Activated T-helper 17 cell treated with anti-CD3 and anti-CD28 coated beads, Interleukin-2, amount 50 U/mL, for 72 hours (primary cell): ENCODE data around the gene IMPDH2. TPM values are rescaled to one million over a fixed set of nuclear protein-coding genes. Genes with fewer than 3 reads are reported as not detected.
A peak's percentile ranks its signal among the peaks of the same experiment; 100 is the strongest.

Source experiments
- ATAC-seq: fragments of 150-1000 bp; cut with Tn5 transposase; replicated peaks from 2 replicates; pipeline ENCODE4 v1.10.0; 2021; ENCODE audit warnings: mild to moderate bottlenecking, moderate library complexity
- H3K27ac Mint-ChIP-seq: one replicate; pipeline ENCODE4 v1.8.0; 2022; ENCODE audit warnings: mixed read lengths
- H3K27me3 Mint-ChIP-seq: one replicate; pipeline ENCODE4 v1.8.0; 2022; ENCODE audit warnings: mixed read lengths
- H3K36me3 Mint-ChIP-seq: one replicate; pipeline ENCODE4 v1.8.0; 2022; ENCODE audit warnings: low read depth, mild to moderate bottlenecking, mixed read lengths
- H3K4me1 Mint-ChIP-seq: one replicate; pipeline ENCODE4 v1.8.0; 2022; ENCODE audit warnings: mixed read lengths
- H3K4me3 Mint-ChIP-seq: one replicate; pipeline ENCODE4 v1.8.0; 2022; ENCODE audit warnings: mild to moderate bottlenecking, mixed read lengths
- H3K9me3 Mint-ChIP-seq: one replicate; pipeline ENCODE4 v1.8.0; 2022; ENCODE audit warnings: mixed read lengths
- total RNA-seq, 2 donors: library from RNA; stranded (reverse); gene quantifications; one replicate each; pipeline ENCODE4 v1.2.3, GENCODE V29; 2022

The IMPDH2 gene
- total RNA-seq, 2 donors from 2014 or later, result 460 to 479 TPM

DNA sequence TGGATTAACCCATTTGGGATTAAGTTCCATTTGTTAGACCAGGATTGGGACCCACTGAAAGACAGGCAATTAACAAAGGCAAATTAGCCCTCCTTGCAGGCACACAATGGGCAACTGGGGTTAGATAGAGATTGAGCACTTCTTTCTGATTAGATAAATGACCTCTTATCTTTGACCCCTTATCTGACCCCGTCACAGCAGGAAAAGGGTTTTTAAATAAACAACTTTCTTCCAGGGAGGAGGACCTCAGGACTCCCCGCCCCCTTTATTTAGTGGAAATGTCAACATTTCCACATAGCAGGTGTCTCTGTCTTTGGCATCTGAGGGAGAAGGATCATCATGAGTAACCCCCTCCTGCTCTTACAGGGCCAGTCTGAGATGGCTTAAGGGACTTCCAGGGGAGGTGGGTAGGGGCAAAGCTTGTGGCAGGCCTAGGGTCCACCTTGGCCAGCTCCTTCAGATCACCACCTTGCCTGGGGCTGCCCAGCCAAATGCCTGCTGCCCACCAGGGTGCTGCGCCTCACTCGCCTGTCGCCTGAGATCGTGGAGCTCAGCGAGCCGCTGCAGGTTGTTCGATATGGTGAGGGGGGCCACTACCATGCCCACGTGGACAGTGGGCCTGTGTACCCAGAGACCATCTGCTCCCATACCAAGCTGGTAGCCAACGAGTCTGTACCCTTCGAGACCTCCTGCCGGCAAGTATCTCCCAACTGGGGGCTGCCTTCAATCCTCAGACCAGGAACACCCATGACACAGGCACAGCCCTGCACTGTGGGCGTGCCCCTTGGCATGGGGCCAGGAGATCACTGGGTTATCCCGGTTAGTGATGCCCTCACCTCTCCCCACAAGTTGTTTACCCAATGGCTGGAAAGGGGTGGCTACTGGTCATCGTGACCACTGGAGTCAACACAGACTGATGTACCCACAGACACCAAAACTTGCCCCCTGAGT, 24.6 kb downstream of the IMPDH2 start:
- H3K27ac Mint-ChIP-seq, result no peak overlapping the region
- peaks cover 27% of the 10 kb centered on the region for H3K36me3 Mint-ChIP-seq
- no peak for ATAC-seq

DNA sequence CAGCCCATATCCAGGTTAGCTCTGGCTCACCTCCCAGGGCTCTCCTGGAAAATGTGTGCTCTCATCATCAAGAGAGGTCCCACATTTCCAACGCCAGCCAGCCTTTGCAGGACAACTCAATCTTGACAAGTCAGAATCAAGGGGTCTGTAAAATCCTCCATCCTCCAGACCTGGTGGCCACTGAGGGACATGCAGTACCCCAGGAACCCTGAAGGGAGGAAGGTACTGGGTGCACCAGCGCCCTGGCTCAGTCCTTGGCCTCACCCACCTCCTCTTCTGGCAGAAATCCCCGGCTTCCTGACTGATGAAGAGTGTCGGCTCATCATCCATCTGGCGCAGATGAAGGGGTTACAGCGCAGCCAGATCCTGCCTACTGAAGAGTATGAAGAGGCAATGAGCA, 28.0 kb downstream of the IMPDH2 start:
- Mint-ChIP-seq H3K4me1 (peaks cover 5% of the 10 kb centered on the region), H3K36me3 (no peaks in the 10 kb centered on the region), H3K27me3 (no peaks in the 10 kb centered on the region), H3K4me3 (no peak overlapping the region), H3K9me3 (no peaks in the 10 kb centered on the region), H3K27ac (peak overlapping the region; percentile 61)
- ATAC-seq, result no peak

More for the DNA sequence above, 24.6 kb downstream of the IMPDH2 start:
- no peaks in the 10 kb centered on the region for H3K9me3 Mint-ChIP-seq
- peaks cover 18% of the 10 kb centered on the region for H3K4me1 Mint-ChIP-seq
- H3K4me3 Mint-ChIP-seq, result no peak overlapping the region
- no peaks in the 10 kb centered on the region for H3K27me3 Mint-ChIP-seq

DNA sequence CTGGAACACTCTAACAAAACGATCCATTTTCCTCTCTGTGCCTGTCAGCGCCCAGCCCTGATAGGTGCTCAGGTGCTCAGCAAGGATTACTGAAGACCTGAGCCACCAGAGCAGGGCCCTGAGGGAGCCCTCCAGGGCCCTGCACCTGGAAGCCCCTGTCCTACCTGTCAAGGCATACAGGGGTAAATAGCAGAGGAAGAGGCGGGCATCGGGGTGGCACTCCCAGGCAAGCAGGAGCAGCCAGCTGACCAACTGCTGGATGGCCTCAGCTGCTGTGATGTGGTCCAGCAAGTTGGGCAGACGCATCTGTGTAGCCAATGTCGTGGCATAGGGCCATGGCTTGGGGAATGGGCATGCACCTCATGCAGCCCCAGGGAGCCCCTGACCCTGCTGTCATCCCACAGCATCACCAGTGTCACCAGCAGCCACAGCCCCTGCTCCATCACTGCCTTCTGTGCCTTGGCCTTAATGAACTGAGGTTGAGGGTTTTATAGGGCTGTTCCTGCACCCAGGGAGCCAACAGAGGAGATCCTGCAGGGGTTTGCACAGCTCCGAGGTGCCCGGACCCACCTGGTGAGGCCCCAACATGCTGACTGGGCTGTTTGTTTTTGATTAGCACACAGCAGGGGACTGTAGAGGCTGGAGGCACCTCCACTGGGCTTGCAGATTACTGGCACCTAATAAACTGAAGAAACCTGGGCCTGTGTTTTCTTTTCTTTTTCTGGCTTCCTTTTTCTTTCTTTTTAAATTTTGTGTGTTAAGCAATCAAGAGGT, 29.9 kb downstream of the IMPDH2 start:
- no peak for ATAC-seq
- H3K36me3 Mint-ChIP-seq, result peaks cover 15% of the 10 kb centered on the region
- no peaks in the 10 kb centered on the region for H3K27me3 Mint-ChIP-seq
- H3K9me3 Mint-ChIP-seq, result no peaks in the 10 kb centered on the region
- peaks cover 12% of the 10 kb centered on the region for H3K4me1 Mint-ChIP-seq
- no peak overlapping the region for H3K4me3 Mint-ChIP-seq
- H3K27ac Mint-ChIP-seq, result peak overlapping the region; percentile 81

DNA sequence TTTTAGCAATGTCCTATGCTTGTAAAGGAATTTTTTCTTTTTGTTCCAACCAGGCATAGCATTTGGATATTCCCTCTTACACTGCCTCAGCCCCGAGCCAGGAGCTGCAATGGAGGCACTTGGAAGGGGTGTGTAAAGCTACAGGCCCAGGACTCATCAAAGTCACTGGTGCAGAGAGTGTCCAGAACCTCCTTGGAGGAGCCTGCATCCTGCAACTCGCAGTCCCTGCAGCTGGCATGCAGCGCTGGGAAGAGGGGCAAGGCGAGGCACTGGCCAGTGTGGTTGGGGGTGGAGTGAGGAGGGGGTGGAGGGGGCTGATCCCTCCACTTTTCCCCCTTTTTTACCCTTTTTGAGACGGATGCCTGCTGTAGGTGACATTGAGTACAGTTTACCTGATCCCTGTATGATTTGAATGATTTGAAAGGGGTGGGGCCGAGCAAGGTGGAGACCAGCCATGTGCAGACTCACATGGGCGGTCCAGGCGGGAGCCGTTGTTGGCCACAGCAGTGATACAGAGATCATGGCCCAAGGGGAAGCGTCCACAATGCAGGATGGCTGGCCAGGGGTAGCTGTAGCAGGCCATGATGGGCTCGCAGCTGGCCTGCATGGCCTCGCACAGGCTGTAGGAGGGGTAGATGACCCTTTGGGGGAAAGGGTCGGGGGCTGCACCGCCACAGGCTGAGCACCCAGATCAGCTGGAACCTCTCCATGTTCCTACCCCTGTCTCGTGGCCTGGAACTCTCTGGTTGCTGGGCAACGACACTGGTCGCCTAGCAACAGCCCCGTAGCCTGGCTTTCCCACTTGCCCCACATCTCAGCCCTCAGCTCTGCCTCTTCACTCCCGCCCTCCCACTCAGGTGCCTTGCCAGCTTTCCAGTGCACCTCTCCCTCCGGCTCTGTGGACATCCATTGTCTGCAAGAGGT, 31.2 kb downstream of the IMPDH2 start:
- Mint-ChIP-seq H3K27me3 (no peaks in the 10 kb centered on the region), H3K36me3 (peaks cover 27% of the 10 kb centered on the region)

DNA sequence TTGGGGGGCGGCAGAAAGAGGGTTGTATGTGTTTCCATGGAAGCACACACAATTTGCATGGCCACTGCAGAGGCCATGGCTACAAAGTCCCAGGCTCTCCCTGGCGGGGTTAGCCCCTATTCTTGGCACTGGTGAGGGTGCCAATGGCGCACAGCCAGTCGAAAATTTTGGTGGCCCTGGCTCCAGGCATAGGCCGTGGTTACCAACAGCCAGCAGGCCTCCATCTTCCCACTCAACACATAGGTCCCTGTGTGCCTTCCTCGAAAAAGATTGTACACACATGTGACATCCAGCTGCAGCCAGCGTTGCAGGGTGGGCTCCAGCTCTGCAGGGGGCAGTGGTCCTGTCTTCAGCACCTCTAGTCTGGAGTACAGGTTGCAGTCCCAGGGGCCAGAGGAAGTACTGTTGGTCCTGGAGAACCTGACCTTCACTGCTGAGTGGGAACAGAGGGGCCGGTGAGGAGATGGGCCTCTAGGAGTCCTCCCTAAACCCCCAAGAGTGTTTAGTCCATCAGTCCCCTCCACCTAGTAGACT, 32.0 kb downstream of the IMPDH2 start:
- H3K4me3 Mint-ChIP-seq, result no peak overlapping the region
- peaks cover 12% of the 10 kb centered on the region for H3K4me1 Mint-ChIP-seq
- no peaks in the 10 kb centered on the region for H3K27me3 Mint-ChIP-seq
- H3K27ac Mint-ChIP-seq, result peak overlapping the region; percentile 41
- H3K9me3 Mint-ChIP-seq, result no peaks in the 10 kb centered on the region
- ATAC-seq, result no peak
- peaks cover 30% of the 10 kb centered on the region for H3K36me3 Mint-ChIP-seq

More for the DNA sequence above, 31.2 kb downstream of the IMPDH2 start:
- H3K9me3 Mint-ChIP-seq, result no peaks in the 10 kb centered on the region
- H3K27ac Mint-ChIP-seq, result peak overlapping the region; percentile 41
- no peak overlapping the region for H3K4me3 Mint-ChIP-seq
- ATAC-seq, result no peak
- H3K4me1 Mint-ChIP-seq, result peaks cover 12% of the 10 kb centered on the region

DNA sequence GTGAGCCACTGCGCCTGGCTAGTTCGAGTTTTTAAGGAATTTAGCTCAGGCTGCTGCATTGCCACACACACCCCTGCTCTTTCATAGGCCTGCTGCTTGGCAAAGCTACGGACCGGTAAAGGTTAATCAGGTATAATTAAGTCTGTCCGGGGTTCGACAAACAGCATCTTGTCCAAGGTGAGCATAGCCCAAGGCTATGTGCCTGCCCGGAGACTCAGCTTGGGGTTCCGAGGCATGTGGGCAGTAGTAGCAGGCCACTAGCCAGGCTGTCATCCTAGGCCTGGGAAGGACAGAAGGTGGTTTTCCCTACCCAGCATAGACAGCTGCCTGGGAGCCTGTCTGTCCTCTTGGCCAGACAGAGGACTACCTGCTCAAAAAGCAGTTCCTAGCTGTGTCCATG, 32.6 kb downstream of the IMPDH2 start:
- H3K4me3 Mint-ChIP-seq, result no peak overlapping the region
- H3K27me3 Mint-ChIP-seq, result no peaks in the 10 kb centered on the region
- H3K4me1 Mint-ChIP-seq, result peaks cover 16% of the 10 kb centered on the region
- no peak overlapping the region for H3K27ac Mint-ChIP-seq
- peaks cover 36% of the 10 kb centered on the region for H3K36me3 Mint-ChIP-seq
- H3K9me3 Mint-ChIP-seq, result no peaks in the 10 kb centered on the region
- no peak for ATAC-seq

DNA sequence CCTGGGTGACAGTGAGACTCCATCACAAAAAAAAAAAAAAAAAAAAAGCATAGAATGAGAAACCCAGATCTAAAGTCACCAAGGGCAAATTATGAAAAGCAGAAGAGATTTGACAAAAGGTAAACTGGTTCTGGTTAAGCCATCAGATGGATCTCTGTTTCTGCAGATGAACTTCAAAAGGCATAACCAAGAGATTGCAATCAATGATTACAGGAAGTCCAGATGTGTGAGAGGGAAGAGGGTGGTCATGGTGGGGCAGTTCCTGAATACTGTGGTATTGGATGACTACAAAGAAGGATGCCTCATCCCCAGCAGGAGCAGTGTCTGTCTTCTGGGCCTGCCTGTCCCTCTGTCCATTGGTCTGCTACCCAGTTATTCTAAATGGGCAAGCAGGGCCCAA, 35.4 kb downstream of the IMPDH2 start:
- Mint-ChIP-seq H3K4me3 (no peak overlapping the region), H3K9me3 (no peaks in the 10 kb centered on the region), H3K27ac (peak overlapping the region; percentile 12), H3K36me3 (peaks cover 47% of the 10 kb centered on the region), H3K27me3 (no peaks in the 10 kb centered on the region), H3K4me1 (peaks cover 19% of the 10 kb centered on the region)
- ATAC-seq, result no peak

DNA sequence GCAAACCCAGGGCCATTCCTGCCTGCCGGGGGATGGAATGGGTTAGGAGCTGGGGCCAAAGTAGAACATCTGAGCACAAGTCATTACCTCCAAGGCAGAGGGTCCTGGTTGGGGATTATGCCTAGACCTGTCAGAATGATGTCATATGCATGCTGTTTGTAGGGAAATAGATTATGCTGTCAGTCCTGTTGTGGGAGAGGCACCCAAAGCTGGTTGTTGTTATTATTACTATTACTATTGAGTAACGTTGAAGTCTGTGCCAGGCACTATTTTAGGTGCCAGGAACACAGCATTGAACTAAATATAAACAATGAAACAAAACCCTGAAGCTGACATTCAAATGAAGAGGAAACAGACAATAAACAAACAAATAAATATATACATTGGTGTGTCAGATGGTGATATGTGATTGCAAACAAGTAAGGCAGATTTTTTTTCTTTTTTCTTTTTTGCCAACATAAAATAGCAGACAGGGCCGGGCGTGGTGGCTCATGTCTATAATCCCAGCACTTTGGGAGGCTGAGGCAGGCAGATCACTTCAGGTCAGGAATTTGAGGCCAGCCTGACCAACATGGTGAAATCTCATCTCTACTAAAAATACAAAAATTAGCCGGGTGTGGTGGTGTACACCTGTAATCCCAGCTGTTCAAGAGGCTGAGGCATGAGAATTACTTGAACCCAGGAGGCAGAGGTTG, 37.2 kb downstream of the IMPDH2 start:
- H3K27ac Mint-ChIP-seq, result peak overlapping the region; percentile 95
- H3K9me3 Mint-ChIP-seq, result no peaks in the 10 kb centered on the region
- peaks cover 25% of the 10 kb centered on the region for H3K4me1 Mint-ChIP-seq
- no peak for ATAC-seq
- H3K4me3 Mint-ChIP-seq, result peak overlapping the region; percentile 97
- peaks cover 47% of the 10 kb centered on the region for H3K36me3 Mint-ChIP-seq
- no peaks in the 10 kb centered on the region for H3K27me3 Mint-ChIP-seq

DNA sequence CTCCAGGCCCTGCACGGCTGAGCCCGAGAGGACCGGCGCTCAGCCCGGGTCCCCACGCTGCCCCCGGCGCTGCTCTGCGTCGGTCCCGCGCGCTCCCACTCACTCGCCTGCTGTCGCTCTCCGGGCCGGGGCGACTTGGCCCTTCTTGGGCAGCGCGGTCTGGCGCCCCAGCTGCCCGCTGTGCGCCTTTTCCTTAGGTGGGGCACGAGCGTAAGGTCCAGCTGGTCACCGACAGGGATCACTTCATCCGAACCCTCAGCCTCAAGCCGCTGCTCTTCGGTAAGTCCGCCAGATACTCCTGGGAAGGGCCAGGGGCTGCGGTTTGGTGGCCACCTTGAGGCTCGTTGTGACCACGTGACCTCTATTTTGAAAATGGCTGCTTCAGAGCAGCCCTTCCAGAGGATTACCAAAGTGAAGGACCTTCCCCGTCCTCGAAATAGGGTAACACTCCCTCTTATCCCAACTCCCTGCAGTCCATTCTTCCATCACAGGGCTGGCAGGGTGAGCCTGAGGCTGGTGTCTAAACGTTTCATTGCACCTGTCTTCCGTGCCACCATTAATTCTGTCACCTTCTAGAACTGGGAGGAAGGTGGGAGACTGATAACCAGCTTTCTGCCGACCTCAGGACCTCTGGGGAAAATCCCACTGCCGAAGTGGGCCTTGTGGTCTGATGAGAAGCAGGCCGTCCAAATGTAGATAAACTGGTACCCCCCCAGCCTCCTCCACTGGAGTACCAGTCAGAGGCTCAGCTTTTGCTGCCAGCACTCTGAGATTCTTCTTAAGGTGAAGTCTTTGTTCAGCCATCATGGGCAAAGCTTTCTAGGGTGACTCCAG, 38.3 kb downstream of the IMPDH2 start:
- no peaks in the 10 kb centered on the region for H3K27me3 Mint-ChIP-seq
- H3K9me3 Mint-ChIP-seq, result no peaks in the 10 kb centered on the region
- H3K36me3 Mint-ChIP-seq, result peaks cover 55% of the 10 kb centered on the region
- peaks cover 27% of the 10 kb centered on the region for H3K4me1 Mint-ChIP-seq
- peak overlapping the region; percentile 97 for H3K4me3 Mint-ChIP-seq
- peak overlapping the region; percentile 95 for H3K27ac Mint-ChIP-seq
- peak; percentile 23 for ATAC-seq

DNA sequence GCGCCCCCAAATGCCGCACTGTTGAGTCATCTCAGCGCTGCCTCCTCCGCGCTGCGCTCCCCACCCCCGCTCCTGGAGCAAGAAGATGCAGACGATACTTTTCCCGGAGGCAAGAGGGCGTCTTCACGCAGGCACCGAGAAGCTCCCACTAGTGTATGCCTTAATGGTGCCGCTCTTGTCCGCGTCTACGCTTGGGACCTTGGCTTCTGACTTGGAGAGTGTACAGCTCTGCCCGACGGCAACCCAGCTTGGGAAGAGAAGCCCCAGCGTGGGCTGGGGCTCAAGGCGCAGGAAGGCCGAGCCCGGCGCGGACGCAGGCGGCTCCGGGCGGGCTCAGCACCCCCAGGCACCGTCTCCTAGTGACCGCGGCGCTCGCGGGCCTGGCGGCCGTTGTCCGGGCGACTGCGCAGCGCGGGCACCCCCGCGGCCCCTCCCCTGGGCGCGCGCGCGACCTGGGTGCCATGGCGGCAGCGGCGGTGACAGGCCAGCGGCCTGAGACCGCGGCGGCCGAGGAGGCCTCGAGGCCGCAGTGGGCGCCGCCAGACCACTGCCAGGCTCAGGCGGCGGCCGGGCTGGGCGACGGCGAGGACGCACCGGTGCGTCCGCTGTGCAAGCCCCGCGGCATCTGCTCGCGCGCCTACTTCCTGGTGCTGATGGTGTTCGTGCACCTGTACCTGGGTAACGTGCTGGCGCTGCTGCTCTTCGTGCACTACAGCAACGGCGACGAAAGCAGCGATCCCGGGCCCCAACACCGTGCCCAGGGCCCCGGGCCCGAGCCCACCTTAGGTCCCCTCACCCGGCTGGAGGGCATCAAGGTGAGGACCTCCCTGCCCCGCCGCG, 39.2 kb downstream of the IMPDH2 start, which contains the start of gene P4HTM:
Gene P4HTM, plus strand, starts transcription at position 446 of the 840 bp plus-strand sequence. Its CDS starts 16 bp downstream, at position 462.
- H3K4me1 Mint-ChIP-seq, result peaks cover 26% of the 10 kb centered on the region

DNA sequence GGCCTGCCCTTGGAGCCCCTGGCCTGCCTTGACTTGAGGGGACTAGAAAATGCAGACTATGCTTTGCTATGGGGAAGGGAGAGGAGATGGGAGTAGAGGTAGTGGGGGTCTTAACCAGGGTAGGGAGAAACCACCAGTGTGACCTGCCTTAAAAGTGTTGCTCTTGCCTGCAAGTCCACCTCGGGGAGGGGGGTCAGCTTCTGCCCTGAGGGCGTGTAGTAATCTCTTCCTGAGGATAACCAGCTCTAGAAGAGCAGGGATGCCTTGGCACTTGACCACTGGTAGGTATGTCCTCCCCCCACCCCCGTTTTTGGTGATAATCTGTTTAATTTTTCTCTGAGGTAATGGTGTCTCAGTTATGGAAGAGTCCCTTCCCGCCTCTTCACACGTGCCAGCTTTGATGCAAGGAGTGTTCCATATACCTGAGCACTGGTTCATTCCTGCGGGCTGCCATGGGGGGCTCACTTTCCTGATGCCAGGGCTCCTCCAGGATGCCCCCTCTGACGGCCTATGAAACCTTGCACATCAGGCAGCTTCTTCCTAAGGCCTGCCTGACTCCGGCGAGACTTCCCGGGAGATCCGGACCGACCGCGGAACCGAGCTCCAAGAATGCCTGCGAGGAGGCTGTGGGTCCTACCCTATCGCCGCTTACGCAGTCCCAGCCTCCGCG, 39.9 kb downstream of the IMPDH2 start:
- Mint-ChIP-seq H3K4me3 (peak overlapping the region; percentile 97), H3K27me3 (no peaks in the 10 kb centered on the region)
- peak; percentile 1 for ATAC-seq

More for the DNA sequence above, 39.2 kb downstream of the IMPDH2 start, which contains the start of gene P4HTM:
- ATAC-seq, result peak; percentile 76
- H3K27me3 Mint-ChIP-seq, result no peaks in the 10 kb centered on the region
- peaks cover 55% of the 10 kb centered on the region for H3K36me3 Mint-ChIP-seq
- no peaks in the 10 kb centered on the region for H3K9me3 Mint-ChIP-seq
- peak within 1 kb of the TSS; percentile 97 for H3K4me3 Mint-ChIP-seq
- H3K27ac Mint-ChIP-seq, result peak within 1 kb of the TSS; percentile 95

More for the DNA sequence above, 39.9 kb downstream of the IMPDH2 start:
- peak overlapping the region; percentile 93 for H3K27ac Mint-ChIP-seq
- H3K9me3 Mint-ChIP-seq, result no peaks in the 10 kb centered on the region
- peaks cover 22% of the 10 kb centered on the region for H3K4me1 Mint-ChIP-seq
- H3K36me3 Mint-ChIP-seq, result peaks cover 55% of the 10 kb centered on the region
